ENCODE results near the gene C17orf107.
"Not testable (repeated sequence)": the region's sequence is repeated elsewhere in the genome, so short reads cannot be mapped to it uniquely, and the experiment has no call there.

The C17orf107 gene

GRCh38 chr17:4856271-4856936 lies 42.9 kb upstream of the C17orf107 start:
- no peak for DNase-seq (ENCODE audit: low spot score)
- TF ChIP-seq CTCF (IDR thresholded peaks at IDR 0.05; ENCODE audit: extremely low read depth, missing control alignments): no peak

- no peak for TF ChIP-seq CTCF (IDR thresholded peaks at IDR 0.05; ENCODE audit: extremely low read depth, missing control alignments)
- no peak for DNase-seq (ENCODE audit: low spot score)
These were observed 42.4 kb upstream of the C17orf107 start for GRCh38 chr17:4856937-4857314.

GRCh38 chr17:4857347-4857746 lies 42.0 kb upstream of the C17orf107 start:
- not testable (repeated sequence) for DNase-seq (ENCODE audit: low spot score)

- TF ChIP-seq CTCF (IDR thresholded peaks at IDR 0.05; ENCODE audit: extremely low read depth, missing control alignments): no peak
- no peak for DNase-seq (ENCODE audit: low spot score)
These were observed 41.1 kb upstream of the C17orf107 start for GRCh38 chr17:4858068-4858881.

- no peak for TF ChIP-seq CTCF (IDR thresholded peaks at IDR 0.05; ENCODE audit: extremely low read depth, missing control alignments)
- DNase-seq (ENCODE audit: low spot score): no peak
These were observed 40.5 kb upstream of the C17orf107 start for GRCh38 chr17:4858882-4859260.

GRCh38 chr17:4859816-4860625 lies 39.3 kb upstream of the C17orf107 start:
- no peak for DNase-seq (ENCODE audit: low spot score)
- no peak for TF ChIP-seq CTCF (IDR thresholded peaks at IDR 0.05; ENCODE audit: extremely low read depth, missing control alignments)

GRCh38 chr17:4860651-4861050 lies 38.7 kb upstream of the C17orf107 start:
- TF ChIP-seq CTCF (IDR thresholded peaks at IDR 0.05; ENCODE audit: extremely low read depth, missing control alignments): no peak
- no peak for DNase-seq (ENCODE audit: low spot score)
